HEK293 (cell line): ENCODE results near the gene RYR2.

Experiments used
- CTCF ChIA-PET: fragments of 350-600 bp; formaldehyde crosslinking; extraction: SDS; loops from one replicate; lab custom pipeline; 2021; ENCODE audit warnings: antibody characterized with exemption; lab: Yijun Ruan, JAX
- POLR2A ChIA-PET: fragments of 300-600 bp; formaldehyde crosslinking; extraction: SDS; loops from one replicate; lab custom pipeline; 2020; ENCODE audit warnings: antibody characterized with exemption, inconsistent platforms; lab: Yijun Ruan, JAX
- H3K27ac ChIP-seq: fragments of 200-500 bp; sonication (Bioruptor generic); 2 replicates; pipeline ENCODE4 v1.5.1; 2014; ENCODE audit warnings: low read depth, low read length, control low read depth, inconsistent platforms; ENCODE audit errors: extremely low read depth
- H3K36me3 ChIP-seq, 2 experiments: fragments of 200-500 bp in 1 of 2; sonication (Bioruptor generic) in 1 of 2; 1 replicate in 1 of 2; 2 replicates in 1 of 2; pipeline ENCODE4 v1.5.1; 2014 to 2017; ENCODE audit warnings: inconsistent platforms in 2 of 2, low read length in 2 of 2; ENCODE audit not compliant: control insufficient read depth in 2 of 2, insufficient read depth in 1 of 2
- H3K4me1 ChIP-seq: fragments of 200-500 bp; sonication (Bioruptor generic); 2 replicates; pipeline ENCODE4 v1.5.1; 2014; ENCODE audit warnings: mild to moderate bottlenecking, low read length, inconsistent platforms; ENCODE audit not compliant: control insufficient read depth, insufficient read depth
- H3K4me3 ChIP-seq: 2 replicates; pipeline ENCODE4 v1.5.1; 2011; ENCODE audit warnings: low read depth, mild to moderate bottlenecking, control low read depth, low read length, moderate library complexity
- H3K9me3 ChIP-seq: fragments of 200-500 bp; sonication (Bioruptor generic); 2 replicates; pipeline ENCODE4 v1.5.1; 2014; ENCODE audit warnings: low read depth, low read length, inconsistent platforms; ENCODE audit not compliant: control insufficient read depth, insufficient read depth
- KLF10 ChIP-seq: fragments of 450-650 bp; IDR thresholded peaks from 2 replicates; pipeline ENCODE4 v1.5.1; 2018; ENCODE audit warnings: missing biosample characterization, mild to moderate bottlenecking, missing genetic modification characterization
- MEIS1 ChIP-seq: sonication (generic); formaldehyde crosslinking; IDR thresholded peaks from 2 replicates; pipeline ENCODE4 v1.8.1; 2022; ENCODE audit warnings: missing genetic modification reagents, mild to moderate bottlenecking, borderline replicate concordance
- SETDB1 ChIP-seq: IDR thresholded peaks from one replicate; pipeline ENCODE4 v1.6.1; 2017; ENCODE audit warnings: mild to moderate bottlenecking, low read length, moderate library complexity, mixed read lengths; ENCODE audit not compliant: insufficient read length
- YY1 ChIP-seq: fragments of 450-650 bp; formaldehyde crosslinking; IDR thresholded peaks from 2 replicates; pipeline ENCODE4 v1.5.1; 2018; ENCODE audit warnings: missing biosample characterization, missing genetic modification characterization
- YY2 ChIP-seq: fragments of 450-650 bp; formaldehyde crosslinking; IDR thresholded peaks from 2 replicates; pipeline ENCODE4 v1.5.1; 2016; ENCODE audit warnings: missing biosample characterization, missing genetic modification characterization
- ZBTB17 ChIP-seq: fragments of 450-650 bp; formaldehyde crosslinking; IDR thresholded peaks from 2 replicates; pipeline ENCODE4 v1.5.1; 2016; ENCODE audit warnings: missing biosample characterization, missing genetic modification characterization
- ZNF146 ChIP-seq: fragments of 450-650 bp; formaldehyde crosslinking; IDR thresholded peaks from 2 replicates; pipeline ENCODE4 v1.5.1; 2016; ENCODE audit warnings: missing biosample characterization, missing genetic modification characterization
- ZNF175 ChIP-seq: fragments of 450-650 bp; formaldehyde crosslinking; IDR thresholded peaks from 2 replicates; pipeline ENCODE4 v1.5.1; 2016; ENCODE audit warnings: missing biosample characterization, missing genetic modification characterization
- ZNF274 ChIP-seq, 2 experiments: fragments of 200-500 bp in 1 of 2; fragments of 450-650 bp in 1 of 2; sonication (Bioruptor generic) in 1 of 2; formaldehyde crosslinking in 1 of 2; IDR thresholded peaks; 2 replicates each; pipeline versions ENCODE4 v1.5.1 to v1.6.1; 2014 to 2016; ENCODE audit warnings: borderline replicate concordance in 1 of 2, inconsistent platforms in 1 of 2, low read length in 1 of 2, missing biosample characterization in 1 of 2, missing genetic modification characterization in 1 of 2
- ZNF433 ChIP-seq: fragments of 450-650 bp; formaldehyde crosslinking; IDR thresholded peaks from 2 replicates; pipeline ENCODE4 v1.5.1; 2016; ENCODE audit warnings: missing biosample characterization, missing genetic modification characterization, low read depth
- ZNF514 ChIP-seq: fragments of 450-650 bp; formaldehyde crosslinking; IDR thresholded peaks from 2 replicates; pipeline ENCODE4 v1.5.1; 2016; ENCODE audit warnings: missing biosample characterization, missing genetic modification characterization
- ZNF544 ChIP-seq: fragments of 450-650 bp; formaldehyde crosslinking; IDR thresholded peaks from 2 replicates; pipeline ENCODE4 v1.5.0; 2017; ENCODE audit warnings: missing biosample characterization, missing genetic modification characterization
- ZNF654 ChIP-seq: fragments of 450-650 bp; formaldehyde crosslinking; IDR thresholded peaks from 2 replicates; pipeline ENCODE4 v1.5.1; 2016; ENCODE audit warnings: low read depth, missing biosample characterization, missing genetic modification characterization
- ZNF670 ChIP-seq: fragments of 450-650 bp; formaldehyde crosslinking; IDR thresholded peaks from 2 replicates; pipeline ENCODE4 v1.5.1; 2016; ENCODE audit warnings: missing biosample characterization, missing genetic modification characterization, low read depth
- ZNF76 ChIP-seq: fragments of 450-650 bp; formaldehyde crosslinking; IDR thresholded peaks from 2 replicates; pipeline ENCODE4; 2016; ENCODE audit warnings: low read depth, missing biosample characterization, missing genetic modification characterization, borderline replicate concordance
- ZNF777 ChIP-seq: fragments of 450-650 bp; formaldehyde crosslinking; IDR thresholded peaks from 2 replicates; pipeline ENCODE4 v1.5.1; 2017; ENCODE audit warnings: missing biosample characterization, missing genetic modification characterization, borderline replicate concordance
- ZNF837 ChIP-seq: fragments of 450-650 bp; formaldehyde crosslinking; IDR thresholded peaks from 2 replicates; pipeline ENCODE4 v1.5.1; 2016; ENCODE audit warnings: missing biosample characterization, missing genetic modification characterization
- TF ChIP-seq, protein P1 (sequence below): fragments of 450-650 bp; formaldehyde crosslinking; IDR thresholded peaks from 2 replicates; pipeline ENCODE4 v1.5.1; 2016; ENCODE audit warnings: missing biosample characterization, missing genetic modification characterization, borderline replicate concordance
- TF ChIP-seq, protein P2 (sequence below): fragments of 450-650 bp; formaldehyde crosslinking; IDR thresholded peaks from 2 replicates; pipeline ENCODE4 v1.5.1; 2016; ENCODE audit warnings: missing biosample characterization, missing genetic modification characterization
- TF ChIP-seq, protein P3 (sequence below): fragments of 450-650 bp; IDR thresholded peaks from 2 replicates; pipeline ENCODE4 v1.5.1; 2018; ENCODE audit warnings: missing biosample characterization, missing genetic modification characterization
- TF ChIP-seq, protein P4 (sequence below): fragments of 450-650 bp; formaldehyde crosslinking; IDR thresholded peaks from 2 replicates; pipeline ENCODE4 v1.5.1; 2016; ENCODE audit warnings: missing biosample characterization, missing genetic modification characterization, borderline replicate concordance

Gene RYR2

DNA sequence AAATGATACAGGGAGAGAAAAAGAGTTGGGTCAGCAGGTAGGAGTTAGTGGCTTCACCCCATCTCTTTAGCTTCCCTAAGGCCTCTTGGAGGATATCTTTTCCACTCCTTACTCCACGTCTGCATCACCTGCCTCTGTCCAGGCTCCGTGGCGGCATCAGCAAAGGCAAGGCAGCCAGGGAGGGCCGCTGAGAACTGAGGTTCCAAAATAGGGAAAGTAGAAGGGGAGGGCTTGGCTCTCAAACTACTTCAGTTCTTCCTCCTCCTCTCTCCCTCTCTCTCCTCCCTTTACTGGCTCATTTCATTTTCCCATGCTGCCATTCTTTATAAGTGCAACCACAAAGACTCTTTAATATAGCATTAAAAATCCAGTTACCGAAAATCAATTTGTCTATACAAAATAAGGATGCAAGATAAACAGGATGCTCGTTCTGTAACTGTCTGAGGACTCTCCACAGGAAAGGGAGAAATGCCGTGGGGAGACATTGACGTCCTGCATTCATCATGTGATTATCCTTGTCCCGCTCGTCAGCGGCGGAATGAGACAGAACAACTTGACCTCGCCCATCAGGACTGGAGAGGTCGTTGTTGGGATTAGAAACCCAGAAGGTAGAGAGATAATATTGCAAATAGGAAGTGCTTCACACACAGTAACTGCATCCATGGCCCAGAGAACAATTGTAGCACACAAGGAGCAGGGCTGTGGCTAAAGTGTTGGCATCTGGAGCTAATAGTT, 34.7 kb upstream of the RYR2 start:
- no peak for TF ChIP-seq KLF10 (tag by site-specific recombination)
- no peak for TF ChIP-seq ZNF146 (tag by site-specific recombination)
- TF ChIP-seq ZNF514 = no peak
- no peak for TF ChIP-seq ZNF654
- no peak for TF ChIP-seq MEIS1 (CRISPR knock-in tag)
- TF ChIP-seq ZNF670 = no peak
- no peak for TF ChIP-seq ZNF76 (tag by site-specific recombination)
- TF ChIP-seq YY2 (tag by site-specific recombination) = no peak
- POLR2A ChIA-PET = no interaction called here

DNA sequence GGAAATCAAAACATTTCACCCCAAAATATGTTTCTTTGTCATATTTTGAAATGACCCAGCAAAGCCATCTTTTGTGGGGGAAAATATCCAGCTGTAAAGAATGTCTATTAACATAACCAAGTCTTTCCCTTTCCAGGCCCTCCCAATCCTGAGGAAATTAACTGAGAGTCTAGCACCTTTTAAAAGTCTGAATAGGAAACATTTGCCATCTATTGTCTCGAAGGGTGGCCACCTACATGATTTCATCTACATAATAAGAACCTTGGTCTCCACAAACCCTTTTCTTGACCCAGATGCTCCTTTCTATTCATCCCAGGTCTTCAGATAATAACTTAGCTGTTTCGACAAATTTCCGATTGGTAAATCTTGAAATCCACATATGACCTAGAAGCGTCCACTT, 32.4 kb upstream of the RYR2 start:
- TF ChIP-seq ZNF175 (tag by site-specific recombination) = no peak
- TF ChIP-seq ZNF433 (tag by site-specific recombination) = no peak
- TF ChIP-seq ZNF837 (tag by site-specific recombination) = no peak
- TF ChIP-seq, protein P1, sequence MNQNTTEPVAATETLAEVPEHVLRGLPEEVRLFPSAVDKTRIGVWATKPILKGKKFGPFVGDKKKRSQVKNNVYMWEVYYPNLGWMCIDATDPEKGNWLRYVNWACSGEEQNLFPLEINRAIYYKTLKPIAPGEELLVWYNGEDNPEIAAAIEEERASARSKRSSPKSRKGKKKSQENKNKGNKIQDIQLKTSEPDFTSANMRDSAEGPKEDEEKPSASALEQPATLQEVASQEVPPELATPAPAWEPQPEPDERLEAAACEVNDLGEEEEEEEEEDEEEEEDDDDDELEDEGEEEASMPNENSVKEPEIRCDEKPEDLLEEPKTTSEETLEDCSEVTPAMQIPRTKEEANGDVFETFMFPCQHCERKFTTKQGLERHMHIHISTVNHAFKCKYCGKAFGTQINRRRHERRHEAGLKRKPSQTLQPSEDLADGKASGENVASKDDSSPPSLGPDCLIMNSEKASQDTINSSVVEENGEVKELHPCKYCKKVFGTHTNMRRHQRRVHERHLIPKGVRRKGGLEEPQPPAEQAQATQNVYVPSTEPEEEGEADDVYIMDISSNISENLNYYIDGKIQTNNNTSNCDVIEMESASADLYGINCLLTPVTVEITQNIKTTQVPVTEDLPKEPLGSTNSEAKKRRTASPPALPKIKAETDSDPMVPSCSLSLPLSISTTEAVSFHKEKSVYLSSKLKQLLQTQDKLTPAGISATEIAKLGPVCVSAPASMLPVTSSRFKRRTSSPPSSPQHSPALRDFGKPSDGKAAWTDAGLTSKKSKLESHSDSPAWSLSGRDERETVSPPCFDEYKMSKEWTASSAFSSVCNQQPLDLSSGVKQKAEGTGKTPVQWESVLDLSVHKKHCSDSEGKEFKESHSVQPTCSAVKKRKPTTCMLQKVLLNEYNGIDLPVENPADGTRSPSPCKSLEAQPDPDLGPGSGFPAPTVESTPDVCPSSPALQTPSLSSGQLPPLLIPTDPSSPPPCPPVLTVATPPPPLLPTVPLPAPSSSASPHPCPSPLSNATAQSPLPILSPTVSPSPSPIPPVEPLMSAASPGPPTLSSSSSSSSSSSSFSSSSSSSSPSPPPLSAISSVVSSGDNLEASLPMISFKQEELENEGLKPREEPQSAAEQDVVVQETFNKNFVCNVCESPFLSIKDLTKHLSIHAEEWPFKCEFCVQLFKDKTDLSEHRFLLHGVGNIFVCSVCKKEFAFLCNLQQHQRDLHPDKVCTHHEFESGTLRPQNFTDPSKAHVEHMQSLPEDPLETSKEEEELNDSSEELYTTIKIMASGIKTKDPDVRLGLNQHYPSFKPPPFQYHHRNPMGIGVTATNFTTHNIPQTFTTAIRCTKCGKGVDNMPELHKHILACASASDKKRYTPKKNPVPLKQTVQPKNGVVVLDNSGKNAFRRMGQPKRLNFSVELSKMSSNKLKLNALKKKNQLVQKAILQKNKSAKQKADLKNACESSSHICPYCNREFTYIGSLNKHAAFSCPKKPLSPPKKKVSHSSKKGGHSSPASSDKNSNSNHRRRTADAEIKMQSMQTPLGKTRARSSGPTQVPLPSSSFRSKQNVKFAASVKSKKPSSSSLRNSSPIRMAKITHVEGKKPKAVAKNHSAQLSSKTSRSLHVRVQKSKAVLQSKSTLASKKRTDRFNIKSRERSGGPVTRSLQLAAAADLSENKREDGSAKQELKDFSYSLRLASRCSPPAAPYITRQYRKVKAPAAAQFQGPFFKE (tag by site-specific recombination) = no peak
- TF ChIP-seq ZBTB17 = no peak
- TF ChIP-seq, protein P2, sequence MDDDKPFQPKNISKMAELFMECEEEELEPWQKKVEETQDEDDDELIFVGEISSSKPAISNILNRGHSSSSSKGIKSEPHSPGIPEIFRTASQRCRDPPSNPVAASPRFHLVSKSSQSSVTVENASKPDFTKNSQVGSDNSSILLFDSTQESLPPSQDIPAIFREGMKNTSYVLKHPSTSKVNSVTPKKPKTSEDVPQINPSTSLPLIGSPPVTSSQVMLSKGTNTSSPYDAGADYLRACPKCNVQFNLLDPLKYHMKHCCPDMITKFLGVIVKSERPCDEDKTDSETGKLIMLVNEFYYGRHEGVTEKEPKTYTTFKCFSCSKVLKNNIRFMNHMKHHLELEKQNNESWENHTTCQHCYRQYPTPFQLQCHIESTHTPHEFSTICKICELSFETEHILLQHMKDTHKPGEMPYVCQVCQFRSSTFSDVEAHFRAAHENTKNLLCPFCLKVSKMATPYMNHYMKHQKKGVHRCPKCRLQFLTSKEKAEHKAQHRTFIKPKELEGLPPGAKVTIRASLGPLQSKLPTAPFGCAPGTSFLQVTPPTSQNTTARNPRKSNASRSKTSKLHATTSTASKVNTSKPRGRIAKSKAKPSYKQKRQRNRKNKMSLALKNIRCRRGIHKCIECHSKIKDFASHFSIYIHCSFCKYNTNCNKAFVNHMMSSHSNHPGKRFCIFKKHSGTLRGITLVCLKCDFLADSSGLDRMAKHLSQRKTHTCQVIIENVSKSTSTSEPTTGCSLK (tag by site-specific recombination) = no peak
- TF ChIP-seq ZNF274 (IDR thresholded peaks at IDR 0.05; ENCODE audit: low read length) = no peak
- TF ChIP-seq ZNF274 (tag by site-specific recombination; IDR thresholded peaks at IDR 0.05; ENCODE audit: borderline replicate concordance) = no peak
- TF ChIP-seq ZNF544 (tag by site-specific recombination) = no peak
- TF ChIP-seq SETDB1 = no peak
- TF ChIP-seq, protein P3, sequence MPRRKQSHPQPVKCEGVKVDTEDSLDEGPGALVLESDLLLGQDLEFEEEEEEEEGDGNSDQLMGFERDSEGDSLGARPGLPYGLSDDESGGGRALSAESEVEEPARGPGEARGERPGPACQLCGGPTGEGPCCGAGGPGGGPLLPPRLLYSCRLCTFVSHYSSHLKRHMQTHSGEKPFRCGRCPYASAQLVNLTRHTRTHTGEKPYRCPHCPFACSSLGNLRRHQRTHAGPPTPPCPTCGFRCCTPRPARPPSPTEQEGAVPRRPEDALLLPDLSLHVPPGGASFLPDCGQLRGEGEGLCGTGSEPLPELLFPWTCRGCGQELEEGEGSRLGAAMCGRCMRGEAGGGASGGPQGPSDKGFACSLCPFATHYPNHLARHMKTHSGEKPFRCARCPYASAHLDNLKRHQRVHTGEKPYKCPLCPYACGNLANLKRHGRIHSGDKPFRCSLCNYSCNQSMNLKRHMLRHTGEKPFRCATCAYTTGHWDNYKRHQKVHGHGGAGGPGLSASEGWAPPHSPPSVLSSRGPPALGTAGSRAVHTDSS (tag by site-specific recombination) = no peak
- TF ChIP-seq YY1 = no peak
- TF ChIP-seq, protein P4, sequence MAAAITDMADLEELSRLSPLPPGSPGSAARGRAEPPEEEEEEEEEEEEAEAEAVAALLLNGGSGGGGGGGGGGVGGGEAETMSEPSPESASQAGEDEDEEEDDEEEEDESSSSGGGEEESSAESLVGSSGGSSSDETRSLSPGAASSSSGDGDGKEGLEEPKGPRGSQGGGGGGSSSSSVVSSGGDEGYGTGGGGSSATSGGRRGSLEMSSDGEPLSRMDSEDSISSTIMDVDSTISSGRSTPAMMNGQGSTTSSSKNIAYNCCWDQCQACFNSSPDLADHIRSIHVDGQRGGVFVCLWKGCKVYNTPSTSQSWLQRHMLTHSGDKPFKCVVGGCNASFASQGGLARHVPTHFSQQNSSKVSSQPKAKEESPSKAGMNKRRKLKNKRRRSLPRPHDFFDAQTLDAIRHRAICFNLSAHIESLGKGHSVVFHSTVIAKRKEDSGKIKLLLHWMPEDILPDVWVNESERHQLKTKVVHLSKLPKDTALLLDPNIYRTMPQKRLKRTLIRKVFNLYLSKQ (tag by site-specific recombination) = no peak
- TF ChIP-seq ZNF777 (tag by site-specific recombination) = no peak
- TF ChIP-seq ZNF670 = no peak
- CTCF ChIA-PET = no interaction called here
- POLR2A ChIA-PET = interaction anchor here (0.6 to 1.3 kb wide), 2 partner anchors 32 to 36 kb away, joined by 4 to 9 read pairs; partner anchors contain the start of gene RYR2
- Histone ChIP-seq H3K4me1 (peaks cover 12% of the 10 kb centered on the region), H3K4me3 (no peak overlapping the region), H3K36me3 (no peaks in the 10 kb centered on the region), H3K9me3 (no peaks in the 10 kb centered on the region), H3K27ac (no peak overlapping the region)

More for the DNA sequence above, 34.7 kb upstream of the RYR2 start:
- H3K27ac ChIP-seq = no peak overlapping the region
- H3K4me1 ChIP-seq = no peaks in the 10 kb centered on the region
- no peaks in the 10 kb centered on the region for H3K36me3 ChIP-seq
- no peaks in the 10 kb centered on the region for H3K9me3 ChIP-seq
- H3K4me3 ChIP-seq = no peak overlapping the region
- CTCF ChIA-PET = interaction anchor here (0.6 kb wide), 2 partner anchors 465 to 545 kb away, joined by 3 read pairs; no protein-coding TSS in a partner anchor
